Stomach (tissue), 4 donors: Measurements from ENCODE around the gene GRHL3.

Experiments
- CTCF ChIP-seq, 7 experiments: fragments of 450-650 bp in 4 of 7; fragments of 200-600 bp in 3 of 7; sonication (generic) in 3 of 7; IDR thresholded peaks; one replicate each; pipeline ENCODE4 v1.5.1; 2016 to 2019; ENCODE audit warnings: antibody characterized with exemption in 7 of 7, control low read depth in 2 of 7, mild to moderate bottlenecking in 1 of 7
- EP300 ChIP-seq: sonication (generic); formaldehyde crosslinking; IDR thresholded peaks from one replicate; pipeline ENCODE4 v1.6.1; 2017; ENCODE audit warnings: antibody characterized with exemption
- POLR2A ChIP-seq, 4 donors: fragments of 450-650 bp; IDR thresholded peaks; one replicate each; pipeline ENCODE4 v1.6.1; 2016; ENCODE audit warnings: antibody characterized with exemption in 4 of 4, control low read depth in 2 of 4, mild to moderate bottlenecking in 1 of 4, moderate library complexity in 1 of 4
- POLR2AphosphoS5 ChIP-seq, 3 donors: sonication (generic); formaldehyde crosslinking; IDR thresholded peaks; one replicate each; pipeline ENCODE4 v1.6.1; 2016; ENCODE audit warnings: antibody characterized with exemption in 3 of 3

GRCh38 chr1:24391882-24392603 lies 72.9 kb downstream of the GRHL3 start:
- TF ChIP-seq CTCF (IDR thresholded peaks at IDR 0.05) (peak in 5 of 7 experiments; percentile 54 to 81 (median 74)), POLR2A (IDR thresholded peaks at IDR 0.05) (no peak), EP300 (no peak), POLR2AphosphoS5 (IDR thresholded peaks at IDR 0.05) (peak in 1 of 3 donors; percentile 17)
